ENCODE measurements around the gene OLFML1. TPM values are rescaled to one million over a fixed set of nuclear protein-coding genes. Genes with fewer than 3 reads are reported as not detected.

Gene OLFML1
- total and polyA plus RNA-seq, 2 of the 8 experiments (the other 6 are each of a cell fraction or from before 2014, with no cell fraction given): 0.24 TPM; not detected in 1

GRCh38 chr11:7439746-7440320, 45.5 kb upstream of the OLFML1 start:
- Histone ChIP-seq H2BK5ac (ENCODE audit: low read depth, low read length) (no peak overlapping the region), H3K4ac (replicated peaks; ENCODE audit: insufficient read length, low read depth, low read length) (no peak overlapping the region), H4K20me1 (replicated peaks in 1 of 2; ENCODE audit: control insufficient read depth in 1 of 2, insufficient read depth in 2 of 2, low read length in 2 of 2) (no peaks in the 10 kb centered on the region), H2BK12ac (ENCODE audit: low read depth, low read length) (no peak overlapping the region), H3K56ac (replicated peaks; ENCODE audit: insufficient read length, low read depth, low read length) (no peak overlapping the region), H3K9ac (replicated peaks in 1 of 4; ENCODE audit: extremely low read depth in 1 of 4, low read depth in 3 of 4, low read length in 3 of 4) (no peak overlapping the region), H3K23ac (ENCODE audit: insufficient read length) (no peak overlapping the region), H2BK15ac (ENCODE audit: low read length) (no peak overlapping the region), H4K91ac (replicated peaks; ENCODE audit: insufficient read length, low read length) (no peak overlapping the region), H3K79me2 (ENCODE audit: control insufficient read depth in 1 of 2, insufficient read depth in 2 of 2, low read length in 2 of 2) (no peaks in the 10 kb centered on the region), H3K27me3 (replicated peaks in 1 of 4; ENCODE audit: control insufficient read depth in 3 of 4, extremely low read depth in 1 of 4, insufficient read depth in 3 of 4, low read length in 3 of 4) (peaks cover 0 to 1% (median 0%) of the 10 kb centered on the region in 4 experiments; a peak in 3 of 7 replicates), H2BK20ac (ENCODE audit: low read length) (no peak overlapping the region), H3K18ac (ENCODE audit: extremely low read depth, low read length) (no peak overlapping the region), H3K23me2 (ENCODE audit: low read depth, low read length) (no peaks in the 10 kb centered on the region), H3K4me2 (ENCODE audit: insufficient read depth in 1 of 2, low read depth in 2 of 2, low read length in 2 of 2) (no peak overlapping the region), H3K9me3 (ENCODE audit: insufficient read depth in 2 of 2, low read depth in 1 of 2, low read length in 1 of 2) (no peaks in the 10 kb centered on the region), H3K36me3 (ENCODE audit: control insufficient read depth in 2 of 4, insufficient read depth in 4 of 4, low read length in 3 of 4) (no peaks in the 10 kb centered on the region), H4K5ac (ENCODE audit: insufficient read length, low read depth, low read length) (no peak overlapping the region), H2AFZ (ENCODE audit: low read length) (no peak overlapping the region), H3K4me3 (ENCODE audit: extremely low read depth in 1 of 4, insufficient read depth in 2 of 4, low read depth in 3 of 4, low read length in 4 of 4) (no peak overlapping the region), H3K27ac (ENCODE audit: low read depth, low read length) (no peak overlapping the region), H2BK120ac (replicated peaks; ENCODE audit: low read depth, low read length) (no peak overlapping the region), H3K14ac (ENCODE audit: insufficient read length) (no peak overlapping the region), H3K4me1 (replicated peaks in 1 of 4; ENCODE audit: control insufficient read depth in 3 of 4, insufficient read depth in 4 of 4, low read length in 3 of 4) (peaks cover 0 to 3% (median 0%) of the 10 kb centered on the region in 4 experiments; a peak in 2 of 7 replicates), H2AK5ac (ENCODE audit: low read depth, low read length) (no peak overlapping the region), H3K79me1 (ENCODE audit: low read depth, low read length) (no peaks in the 10 kb centered on the region; the same call in 1 of the 2 replicates), H4K8ac (ENCODE audit: extremely low read depth, insufficient read depth, low read length) (no peak overlapping the region)
- DNase-seq (ENCODE audit: low read depth in 1 of 2, low spot score in 2 of 2): no peak
- CTCF ChIA-PET (ENCODE audit: partially characterized antibody): interaction anchor here (0.6 to 9.1 kb wide), 11 partner anchors 12 to 725 kb away, joined by 3 to 171 read pairs (median 4); partner anchors contain the start of gene SYT9
- no peak for FAIRE-seq
- POLR2A ChIA-PET (ENCODE audit: partially characterized antibody): no interaction called here
- 95% methylated on average over 3 of the region's 3 CpGs; no CpG with 5 or more reads in 1 of the 2 experiments for WGBS, 2 experiments (ENCODE audit: extremely low coverage in 1 of 2, insufficient coverage in 1 of 2, insufficient read length in 1 of 2, insufficient replicate concordance in 2 of 2, low coverage in 1 of 2, low lambda C conversion rate in 2 of 2, missing lambda C conversion rate in 1 of 2)
- TF ChIP-seq HDAC2 (IDR thresholded peaks at IDR 0.05; ENCODE audit: borderline replicate concordance in 1 of 2, low read depth in 2 of 2, low read length in 2 of 2) (no peak), EP300 (IDR thresholded peaks at IDR 0.05; ENCODE audit: borderline replicate concordance in 1 of 2, low read depth in 2 of 2, low read length in 2 of 2) (no peak), JUN (IDR thresholded peaks at IDR 0.05; ENCODE audit: low read depth, low read length) (no peak), ASH2L (IDR thresholded peaks at IDR 0.05; ENCODE audit: low read length) (no peak), CHD1 (IDR thresholded peaks at IDR 0.05; ENCODE audit: low read depth, low read length) (no peak), POLR2AphosphoS5 (IDR thresholded peaks at IDR 0.05; ENCODE audit: low read depth, low read length) (no peak), ZNF274 (IDR thresholded peaks at IDR 0.05; ENCODE audit: borderline replicate concordance, extremely low read depth, low read length) (no peak), TEAD4 (IDR thresholded peaks at IDR 0.05; ENCODE audit: low read depth, low read length) (no peak)
